GM12878 (cell line): ENCODE measurements around the gene RAMP2.
A peak's percentile ranks its signal among the peaks of the same experiment; 100 is the strongest.

Experiments used
- EZH2 ChIP-seq: IDR thresholded peaks from 2 replicates; pipeline ENCODE4 v1.6.1; 2012; ENCODE audit warnings: low read depth, mild to moderate bottlenecking, control low read depth, inconsistent platforms, low read length, borderline replicate concordance; ENCODE audit not compliant: control insufficient read depth
- YY1 ChIP-seq: IDR thresholded peaks from 2 replicates; pipeline ENCODE4 v1.6.1; 2011; ENCODE audit warnings: low read depth, mild to moderate bottlenecking, low read length
- ZNF274 ChIP-seq: IDR thresholded peaks from one replicate; pipeline ENCODE4 v1.8.0; 2011; ENCODE audit not compliant: insufficient read length, insufficient read depth
- ZSCAN29 ChIP-seq: fragments of 450-650 bp; IDR thresholded peaks from 2 replicates; pipeline ENCODE4 v1.6.1; 2017; ENCODE audit warnings: mild to moderate bottlenecking, moderate library complexity
- TF ChIP-seq, protein P1 (sequence below): IDR thresholded peaks from 2 replicates; pipeline ENCODE4 v1.6.1; 2012; ENCODE audit warnings: low read depth, low read length, improper control_type of control experiment

DNA sequence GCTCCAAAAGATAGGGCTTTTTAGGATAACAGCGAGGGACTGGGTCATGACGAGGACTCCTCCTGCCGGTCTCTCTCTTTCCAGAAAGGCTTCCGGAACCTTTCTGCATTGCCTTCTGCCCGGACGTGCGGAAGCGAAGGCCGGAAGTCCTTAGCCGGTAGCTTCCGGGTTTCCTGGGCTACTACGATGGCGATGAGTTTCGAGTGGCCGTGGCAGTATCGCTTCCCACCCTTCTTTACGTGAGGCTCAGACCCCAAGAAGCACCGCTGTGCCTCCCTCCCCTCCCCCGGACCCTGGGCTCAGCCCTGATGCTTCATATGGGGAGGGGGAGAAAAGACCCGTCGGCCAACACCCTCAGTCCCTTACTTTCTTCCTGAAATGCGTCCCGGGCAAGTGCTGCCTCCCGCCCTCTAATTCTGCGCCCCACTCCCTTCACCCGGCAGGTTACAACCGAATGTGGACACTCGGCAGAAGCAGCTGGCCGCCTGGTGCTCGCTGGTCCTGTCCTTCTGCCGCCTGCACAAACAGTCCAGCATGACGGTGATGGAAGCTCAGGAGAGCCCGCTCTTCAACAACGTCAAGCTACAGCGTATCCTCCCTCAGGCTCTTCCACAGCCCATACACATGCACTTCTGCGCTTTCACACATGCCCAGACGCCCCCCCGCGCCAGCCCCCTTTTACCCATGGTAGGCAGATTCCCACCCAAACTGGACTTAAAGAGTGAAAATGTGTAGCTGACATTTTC is 12.4 kb downstream of the RAMP2 start, which contains the start of gene VPS25:
- TF ChIP-seq, protein P1, sequence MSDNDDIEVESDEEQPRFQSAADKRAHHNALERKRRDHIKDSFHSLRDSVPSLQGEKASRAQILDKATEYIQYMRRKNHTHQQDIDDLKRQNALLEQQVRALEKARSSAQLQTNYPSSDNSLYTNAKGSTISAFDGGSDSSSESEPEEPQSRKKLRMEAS = no peak
- TF ChIP-seq EZH2 (no peak), YY1 (peak; percentile 93), ZSCAN29 (no peak), ZNF274 (no peak)
